ENCODE measurements around the gene SREBF1. TPM values are rescaled to one million over a fixed set of nuclear protein-coding genes. Genes with fewer than 3 reads are reported as not detected.

The SREBF1 gene
- total RNA-seq, 1 donor from 2014 or later: 84.0 TPM

DNA sequence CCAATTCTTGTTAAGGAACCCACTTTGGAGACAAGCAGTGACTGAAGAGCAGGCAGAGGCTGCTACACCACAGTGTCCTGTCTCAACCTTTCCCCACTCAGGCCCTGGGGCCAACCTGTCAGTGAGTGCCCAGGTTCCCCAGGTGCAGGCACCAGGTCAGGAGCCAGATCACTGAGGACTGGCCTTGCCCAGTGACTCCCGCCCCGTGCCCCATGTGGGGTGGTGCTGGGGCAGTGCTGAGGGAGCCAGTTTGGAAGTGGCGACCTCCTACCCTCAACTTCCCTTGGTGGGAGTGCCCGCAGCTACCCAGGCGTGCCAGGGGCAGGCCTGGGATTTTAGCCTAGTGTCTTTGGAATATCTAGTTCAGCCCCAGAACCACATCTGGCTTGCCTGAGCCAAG is 29.3 kb downstream of the SREBF1 start:
- TF ChIP-seq, protein P1, sequence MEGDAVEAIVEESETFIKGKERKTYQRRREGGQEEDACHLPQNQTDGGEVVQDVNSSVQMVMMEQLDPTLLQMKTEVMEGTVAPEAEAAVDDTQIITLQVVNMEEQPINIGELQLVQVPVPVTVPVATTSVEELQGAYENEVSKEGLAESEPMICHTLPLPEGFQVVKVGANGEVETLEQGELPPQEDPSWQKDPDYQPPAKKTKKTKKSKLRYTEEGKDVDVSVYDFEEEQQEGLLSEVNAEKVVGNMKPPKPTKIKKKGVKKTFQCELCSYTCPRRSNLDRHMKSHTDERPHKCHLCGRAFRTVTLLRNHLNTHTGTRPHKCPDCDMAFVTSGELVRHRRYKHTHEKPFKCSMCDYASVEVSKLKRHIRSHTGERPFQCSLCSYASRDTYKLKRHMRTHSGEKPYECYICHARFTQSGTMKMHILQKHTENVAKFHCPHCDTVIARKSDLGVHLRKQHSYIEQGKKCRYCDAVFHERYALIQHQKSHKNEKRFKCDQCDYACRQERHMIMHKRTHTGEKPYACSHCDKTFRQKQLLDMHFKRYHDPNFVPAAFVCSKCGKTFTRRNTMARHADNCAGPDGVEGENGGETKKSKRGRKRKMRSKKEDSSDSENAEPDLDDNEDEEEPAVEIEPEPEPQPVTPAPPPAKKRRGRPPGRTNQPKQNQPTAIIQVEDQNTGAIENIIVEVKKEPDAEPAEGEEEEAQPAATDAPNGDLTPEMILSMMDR (IDR thresholded peaks at IDR 0.05): no peak
- TF ChIP-seq POLR2A (IDR thresholded peaks at IDR 0.05) (no peak), POLR2AphosphoS5 (IDR thresholded peaks at IDR 0.05; ENCODE audit: insufficient read depth in 1 of 2, low read depth in 1 of 2) (no peak)
- Histone ChIP-seq H3K4me1 (peaks cover 36% of the 10 kb centered on the region), H3K9me3 (no peaks in the 10 kb centered on the region), H3K36me3 (peaks cover 0 to 13% of the 10 kb centered on the region in 2 donors), H3K27me3 (no peaks in the 10 kb centered on the region), H3K4me3 (no peak overlapping the region), H3K27ac (no peak overlapping the region)
- intact Hi-C loops (cut with DNase I): no loop called here
- DNase-seq (ENCODE audit: extremely low spot score in 2 of 2): no peak

DNA sequence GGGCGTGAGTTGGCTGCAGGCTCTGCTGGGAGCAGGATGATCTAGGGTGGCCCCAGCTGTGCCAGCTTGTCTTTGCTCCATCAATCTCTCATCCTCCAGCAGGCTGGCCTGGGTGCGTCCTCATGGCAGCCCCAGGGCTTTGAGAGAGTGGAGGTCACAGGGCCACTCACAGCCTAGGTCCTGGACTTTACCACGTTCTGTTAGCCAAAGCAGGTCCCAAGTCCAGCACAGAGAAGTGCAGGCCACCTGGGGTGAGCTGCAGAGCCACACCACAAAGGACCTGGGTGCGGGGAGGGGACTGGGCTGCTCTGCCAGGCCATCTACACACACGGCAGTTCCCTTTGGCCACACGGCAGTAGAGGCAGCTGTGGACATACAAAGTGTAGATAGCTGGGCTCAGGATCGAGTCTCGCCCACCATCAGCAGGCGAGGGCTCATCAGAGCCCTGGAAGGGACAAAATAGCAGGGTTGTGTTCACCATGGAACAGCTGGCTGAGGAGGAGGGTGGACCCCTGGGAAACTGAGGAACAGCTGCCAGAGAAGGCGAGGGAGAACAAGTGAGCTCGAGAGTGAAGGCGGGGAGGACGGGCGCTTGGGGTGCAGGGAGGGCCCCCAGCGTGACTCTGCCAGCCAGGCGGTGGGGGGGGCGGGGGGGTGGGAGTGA is 30.0 kb downstream of the SREBF1 start:
- Histone ChIP-seq H3K27me3 (no peaks in the 10 kb centered on the region), H3K4me3 (no peak overlapping the region), H3K36me3 (peaks cover 0 to 13% of the 10 kb centered on the region in 2 donors), H3K27ac (no peak overlapping the region), H3K9me3 (no peaks in the 10 kb centered on the region), H3K4me1 (peaks cover 29% of the 10 kb centered on the region)
- TF ChIP-seq, protein P1 (IDR thresholded peaks at IDR 0.05): no peak
- no peak for TF ChIP-seq POLR2AphosphoS5 (IDR thresholded peaks at IDR 0.05; ENCODE audit: insufficient read depth in 1 of 2, low read depth in 1 of 2)
- intact Hi-C loops (cut with DNase I): no loop called here
- no peak for DNase-seq (ENCODE audit: extremely low spot score in 2 of 2)

DNA sequence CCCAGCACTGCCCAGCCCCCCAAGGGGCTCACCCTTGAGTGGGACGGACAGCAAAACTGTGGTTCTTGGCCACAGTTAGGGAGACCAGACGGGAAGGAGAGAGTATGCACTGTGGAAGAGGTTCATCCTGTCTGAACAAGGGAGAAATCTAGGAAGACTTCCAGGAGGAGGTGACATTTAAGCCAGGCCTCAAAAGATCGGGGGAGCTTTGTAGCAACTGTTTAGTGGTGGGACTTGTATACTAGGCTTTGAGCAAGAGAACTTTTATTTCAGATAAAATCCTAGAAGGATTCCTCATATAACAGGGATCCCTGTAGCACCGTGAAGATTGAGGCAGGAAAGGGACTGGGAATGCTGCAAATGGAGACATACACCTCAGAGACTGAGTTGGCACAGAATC is 30.8 kb downstream of the SREBF1 start:
- Histone ChIP-seq H3K27ac (no peak overlapping the region), H3K9me3 (no peaks in the 10 kb centered on the region), H3K36me3 (peaks cover 0 to 13% of the 10 kb centered on the region in 2 donors), H3K4me3 (no peak overlapping the region), H3K4me1 (peaks cover 22% of the 10 kb centered on the region), H3K27me3 (no peaks in the 10 kb centered on the region)
- TF ChIP-seq POLR2A (IDR thresholded peaks at IDR 0.05) (no peak), POLR2AphosphoS5 (IDR thresholded peaks at IDR 0.05; ENCODE audit: insufficient read depth in 1 of 2, low read depth in 1 of 2) (no peak)
- TF ChIP-seq, protein P1 (IDR thresholded peaks at IDR 0.05): no peak
- no peak for DNase-seq (ENCODE audit: extremely low spot score in 2 of 2)
- intact Hi-C loops (cut with DNase I): no loop called here

DNA sequence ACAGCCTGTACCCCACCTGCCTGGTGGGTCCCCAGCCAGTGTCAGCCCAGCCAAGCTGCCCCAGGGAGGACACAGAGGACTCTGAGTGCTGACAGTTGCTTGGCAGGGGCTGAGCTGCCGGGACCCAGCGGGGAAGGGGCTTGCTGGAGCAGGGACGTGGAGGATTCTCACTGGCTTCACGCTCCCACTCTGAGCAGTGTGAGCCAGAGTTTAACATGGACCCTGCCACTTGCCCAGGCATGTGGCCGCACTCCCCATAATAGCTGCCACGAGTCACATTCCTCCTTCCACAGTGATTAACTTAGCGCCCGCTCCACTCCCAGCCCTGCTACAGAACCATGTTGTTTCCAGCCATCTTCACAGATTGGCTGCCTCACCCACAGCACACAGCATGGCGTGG is 31.2 kb downstream of the SREBF1 start:
- Histone ChIP-seq H3K4me1 (peaks cover 18% of the 10 kb centered on the region), H3K27me3 (no peaks in the 10 kb centered on the region), H3K27ac (no peak overlapping the region), H3K4me3 (no peak overlapping the region), H3K9me3 (no peaks in the 10 kb centered on the region), H3K36me3 (peaks cover 0 to 13% of the 10 kb centered on the region in 2 donors)
- TF ChIP-seq, protein P1 (IDR thresholded peaks at IDR 0.05): no peak
- TF ChIP-seq POLR2A (IDR thresholded peaks at IDR 0.05): no peak
- no peak for TF ChIP-seq POLR2AphosphoS5 (IDR thresholded peaks at IDR 0.05; ENCODE audit: insufficient read depth in 1 of 2, low read depth in 1 of 2)
- no peak for DNase-seq (ENCODE audit: extremely low spot score in 2 of 2)
- intact Hi-C loops (cut with DNase I): no loop called here

DNA sequence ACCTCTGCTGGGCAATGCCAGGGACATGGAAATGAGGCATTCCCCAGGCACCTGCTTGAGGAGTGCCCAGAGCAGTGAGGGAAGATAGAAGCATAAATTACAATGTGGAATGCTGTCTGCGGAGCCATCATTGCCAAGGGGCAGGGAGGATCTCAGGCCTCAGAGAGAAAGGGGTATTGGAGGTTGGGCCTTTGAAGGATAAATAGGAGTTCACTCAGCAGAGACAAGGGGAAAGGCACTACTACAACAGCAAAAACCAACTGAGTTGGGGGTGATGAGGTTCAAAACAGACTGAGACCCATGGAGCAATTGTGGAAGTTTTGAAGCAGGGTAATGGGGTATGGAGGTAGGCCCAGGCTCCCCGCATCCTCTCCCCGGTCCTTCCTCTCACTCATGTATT is 32.8 kb downstream of the SREBF1 start:
- Histone ChIP-seq H3K36me3 (peaks cover 0 to 13% of the 10 kb centered on the region in 2 donors), H3K4me1 (peaks cover 2% of the 10 kb centered on the region), H3K27me3 (no peaks in the 10 kb centered on the region), H3K4me3 (no peak overlapping the region), H3K9me3 (no peaks in the 10 kb centered on the region), H3K27ac (no peak overlapping the region)
- DNase-seq (ENCODE audit: extremely low spot score in 2 of 2): no peak
- TF ChIP-seq POLR2A (IDR thresholded peaks at IDR 0.05) (no peak), POLR2AphosphoS5 (IDR thresholded peaks at IDR 0.05; ENCODE audit: insufficient read depth in 1 of 2, low read depth in 1 of 2) (no peak)
- TF ChIP-seq, protein P1 (IDR thresholded peaks at IDR 0.05): no peak
- intact Hi-C loops (cut with DNase I): no loop called here
